ENCODE measurements around the gene GPR33.
"Not testable (repeated sequence)": the region's sequence is repeated elsewhere in the genome, so short reads cannot be mapped to it uniquely, and the experiment has no call there.

The GPR33 gene

GRCh38 chr14:31492759-31493498, 5.1 kb upstream of the GPR33 start:
- Histone ChIP-seq H3K36me3 (ENCODE audit: control insufficient read depth, insufficient read depth, low read length) (no peaks in the 10 kb centered on the region), H3K9me3 (ENCODE audit: control insufficient read depth, low read length) (no peaks in the 10 kb centered on the region), H3K27ac (ENCODE audit: low read depth, low read length, severe bottlenecking) (no peak overlapping the region), H3K4me3 (ENCODE audit: extremely low read depth, insufficient read depth, low read length, poor library complexity, severe bottlenecking) (no peak overlapping the region), H3K4me1 (ENCODE audit: control insufficient read depth, insufficient read depth, low read length, poor library complexity, severe bottlenecking) (no peaks in the 10 kb centered on the region)
- 87 to 95% methylated on average over 3 to 6 of the region's 8 CpGs for WGBS, 2 experiments (ENCODE audit: insufficient coverage in 2 of 2)

GRCh38 chr14:31489691-31490090, 1.9 kb upstream of the GPR33 start:
- H3K36me3 ChIP-seq (ENCODE audit: control insufficient read depth, insufficient read depth, low read length), result no peaks in the 10 kb centered on the region
- H3K4me3 ChIP-seq (ENCODE audit: extremely low read depth, insufficient read depth, low read length, poor library complexity, severe bottlenecking), result no peak overlapping the region
- no peaks in the 10 kb centered on the region for H3K9me3 ChIP-seq (ENCODE audit: control insufficient read depth, low read length)
- H3K27ac ChIP-seq (ENCODE audit: low read depth, low read length, severe bottlenecking), result no peak overlapping the region
- no peaks in the 10 kb centered on the region for H3K4me1 ChIP-seq (ENCODE audit: control insufficient read depth, insufficient read depth, low read length, poor library complexity, severe bottlenecking)

- Histone ChIP-seq H3K27ac (ENCODE audit: low read depth, low read length, severe bottlenecking) (no peak overlapping the region), H3K4me1 (ENCODE audit: control insufficient read depth, insufficient read depth, low read length, poor library complexity, severe bottlenecking) (no peaks in the 10 kb centered on the region), H3K9me3 (ENCODE audit: control insufficient read depth, low read length) (no peaks in the 10 kb centered on the region), H3K36me3 (ENCODE audit: control insufficient read depth, insufficient read depth, low read length) (no peaks in the 10 kb centered on the region), H3K4me3 (ENCODE audit: extremely low read depth, insufficient read depth, low read length, poor library complexity, severe bottlenecking) (no peak overlapping the region)
- 65 to 77% methylated on average over 2 of the region's 2 CpGs for WGBS, 2 experiments (ENCODE audit: insufficient coverage in 2 of 2)
Measured at GRCh38 chr14:31486764-31487163, 1.1 kb downstream of the GPR33 start.

GRCh38 chr14:31484754-31485153, 3.1 kb downstream of the GPR33 start:
- no peak overlapping the region for H3K27ac ChIP-seq (ENCODE audit: low read depth, low read length, severe bottlenecking)
- WGBS, 2 experiments (ENCODE audit: insufficient coverage in 2 of 2), result 83 to 94% methylated on average over 1 to 3 of the region's 3 CpGs
- no peaks in the 10 kb centered on the region for H3K36me3 ChIP-seq (ENCODE audit: control insufficient read depth, insufficient read depth, low read length)
- H3K9me3 ChIP-seq (ENCODE audit: control insufficient read depth, low read length), result no peaks in the 10 kb centered on the region
- no peaks in the 10 kb centered on the region for H3K4me1 ChIP-seq (ENCODE audit: control insufficient read depth, insufficient read depth, low read length, poor library complexity, severe bottlenecking)
- H3K4me3 ChIP-seq (ENCODE audit: extremely low read depth, insufficient read depth, low read length, poor library complexity, severe bottlenecking), result no peak overlapping the region

GRCh38 chr14:31480156-31480555, 7.7 kb downstream of the GPR33 start:
- H3K36me3 ChIP-seq (ENCODE audit: control insufficient read depth, insufficient read depth, low read length), result no peaks in the 10 kb centered on the region
- WGBS, 2 experiments (ENCODE audit: insufficient coverage in 2 of 2), result 100% methylated on average over 1 of the region's 4 CpGs; no CpG with 5 or more reads in 1 of the 2 experiments
- no peak overlapping the region for H3K4me3 ChIP-seq (ENCODE audit: extremely low read depth, insufficient read depth, low read length, poor library complexity, severe bottlenecking)
- no peak overlapping the region for H3K27ac ChIP-seq (ENCODE audit: low read depth, low read length, severe bottlenecking)
- H3K9me3 ChIP-seq (ENCODE audit: control insufficient read depth, low read length), result no peaks in the 10 kb centered on the region
- no peaks in the 10 kb centered on the region for H3K4me1 ChIP-seq (ENCODE audit: control insufficient read depth, insufficient read depth, low read length, poor library complexity, severe bottlenecking)

- Histone ChIP-seq H3K27ac (ENCODE audit: low read depth, low read length, severe bottlenecking) (no peak overlapping the region), H3K4me1 (ENCODE audit: control insufficient read depth, insufficient read depth, low read length, poor library complexity, severe bottlenecking) (no peaks in the 10 kb centered on the region), H3K36me3 (ENCODE audit: control insufficient read depth, insufficient read depth, low read length) (no peaks in the 10 kb centered on the region), H3K9me3 (ENCODE audit: control insufficient read depth, low read length) (no peaks in the 10 kb centered on the region), H3K4me3 (ENCODE audit: extremely low read depth, insufficient read depth, low read length, poor library complexity, severe bottlenecking) (no peak overlapping the region)
- no CpG with 5 or more reads among the region's 3 CpGs for WGBS, 2 experiments (ENCODE audit: insufficient coverage in 2 of 2)
Measured at GRCh38 chr14:31479027-31479426, 8.8 kb downstream of the GPR33 start.

GRCh38 chr14:31477248-31477647, 10.6 kb downstream of the GPR33 start:
- 88 to 92% methylated on average over 6 of the region's 6 CpGs for WGBS, 2 experiments (ENCODE audit: insufficient coverage in 2 of 2)
- Histone ChIP-seq H3K4me1 (ENCODE audit: control insufficient read depth, insufficient read depth, low read length, poor library complexity, severe bottlenecking) (no peaks in the 10 kb centered on the region), H3K4me3 (ENCODE audit: extremely low read depth, insufficient read depth, low read length, poor library complexity, severe bottlenecking) (no peak overlapping the region), H3K9me3 (ENCODE audit: control insufficient read depth, low read length) (no peaks in the 10 kb centered on the region), H3K27ac (ENCODE audit: low read depth, low read length, severe bottlenecking) (no peak overlapping the region), H3K36me3 (ENCODE audit: control insufficient read depth, insufficient read depth, low read length) (no peaks in the 10 kb centered on the region)

- no peaks in the 10 kb centered on the region for H3K4me1 ChIP-seq (ENCODE audit: control insufficient read depth, insufficient read depth, low read length, poor library complexity, severe bottlenecking)
- no peaks in the 10 kb centered on the region for H3K36me3 ChIP-seq (ENCODE audit: control insufficient read depth, insufficient read depth, low read length)
- H3K4me3 ChIP-seq (ENCODE audit: extremely low read depth, insufficient read depth, low read length, poor library complexity, severe bottlenecking), result no peak overlapping the region
- WGBS, 2 experiments (ENCODE audit: insufficient coverage in 2 of 2), result 92 to 95% methylated on average over 2 of the region's 4 CpGs
- H3K9me3 ChIP-seq (ENCODE audit: control insufficient read depth, low read length), result no peaks in the 10 kb centered on the region
- no peak overlapping the region for H3K27ac ChIP-seq (ENCODE audit: low read depth, low read length, severe bottlenecking)
Measured at GRCh38 chr14:31476131-31476866, 11.5 kb downstream of the GPR33 start.

- H3K4me1 ChIP-seq (ENCODE audit: control insufficient read depth, insufficient read depth, low read length, poor library complexity, severe bottlenecking), result no peaks in the 10 kb centered on the region
- no peaks in the 10 kb centered on the region for H3K36me3 ChIP-seq (ENCODE audit: control insufficient read depth, insufficient read depth, low read length)
- no peaks in the 10 kb centered on the region for H3K9me3 ChIP-seq (ENCODE audit: control insufficient read depth, low read length)
- 91 to 96% methylated on average over 5 to 6 of the region's 6 CpGs for WGBS, 2 experiments (ENCODE audit: insufficient coverage in 2 of 2)
- no peak overlapping the region for H3K27ac ChIP-seq (ENCODE audit: low read depth, low read length, severe bottlenecking)
- no peak overlapping the region for H3K4me3 ChIP-seq (ENCODE audit: extremely low read depth, insufficient read depth, low read length, poor library complexity, severe bottlenecking)
Measured at GRCh38 chr14:31466554-31466953, 21.3 kb downstream of the GPR33 start.

- Histone ChIP-seq H3K9me3 (ENCODE audit: control insufficient read depth, low read length) (no peaks in the 10 kb centered on the region), H3K27ac (ENCODE audit: low read depth, low read length, severe bottlenecking) (no peak overlapping the region), H3K36me3 (ENCODE audit: control insufficient read depth, insufficient read depth, low read length) (no peaks in the 10 kb centered on the region), H3K4me3 (ENCODE audit: extremely low read depth, insufficient read depth, low read length, poor library complexity, severe bottlenecking) (no peak overlapping the region), H3K4me1 (ENCODE audit: control insufficient read depth, insufficient read depth, low read length, poor library complexity, severe bottlenecking) (no peaks in the 10 kb centered on the region)
Measured at GRCh38 chr14:31465111-31465510, 22.7 kb downstream of the GPR33 start.

GRCh38 chr14:31462450-31462849, 25.4 kb downstream of the GPR33 start:
- WGBS, 2 experiments (ENCODE audit: insufficient coverage in 2 of 2), result 91% methylated on average over 2 of the region's 2 CpGs; no CpG with 5 or more reads in 1 of the 2 experiments
- not testable (repeated sequence) for H3K36me3 ChIP-seq (ENCODE audit: control insufficient read depth, insufficient read depth, low read length); H3K9me3 ChIP-seq (ENCODE audit: control insufficient read depth, low read length); H3K4me3 ChIP-seq (ENCODE audit: extremely low read depth, insufficient read depth, low read length, poor library complexity, severe bottlenecking); H3K27ac ChIP-seq (ENCODE audit: low read depth, low read length, severe bottlenecking)
- H3K4me1 ChIP-seq (ENCODE audit: control insufficient read depth, insufficient read depth, low read length, poor library complexity, severe bottlenecking), result peaks cover 11% of the 10 kb centered on the region
